ENCODE measurements around the gene CLRN3.

Gene CLRN3

DNA sequence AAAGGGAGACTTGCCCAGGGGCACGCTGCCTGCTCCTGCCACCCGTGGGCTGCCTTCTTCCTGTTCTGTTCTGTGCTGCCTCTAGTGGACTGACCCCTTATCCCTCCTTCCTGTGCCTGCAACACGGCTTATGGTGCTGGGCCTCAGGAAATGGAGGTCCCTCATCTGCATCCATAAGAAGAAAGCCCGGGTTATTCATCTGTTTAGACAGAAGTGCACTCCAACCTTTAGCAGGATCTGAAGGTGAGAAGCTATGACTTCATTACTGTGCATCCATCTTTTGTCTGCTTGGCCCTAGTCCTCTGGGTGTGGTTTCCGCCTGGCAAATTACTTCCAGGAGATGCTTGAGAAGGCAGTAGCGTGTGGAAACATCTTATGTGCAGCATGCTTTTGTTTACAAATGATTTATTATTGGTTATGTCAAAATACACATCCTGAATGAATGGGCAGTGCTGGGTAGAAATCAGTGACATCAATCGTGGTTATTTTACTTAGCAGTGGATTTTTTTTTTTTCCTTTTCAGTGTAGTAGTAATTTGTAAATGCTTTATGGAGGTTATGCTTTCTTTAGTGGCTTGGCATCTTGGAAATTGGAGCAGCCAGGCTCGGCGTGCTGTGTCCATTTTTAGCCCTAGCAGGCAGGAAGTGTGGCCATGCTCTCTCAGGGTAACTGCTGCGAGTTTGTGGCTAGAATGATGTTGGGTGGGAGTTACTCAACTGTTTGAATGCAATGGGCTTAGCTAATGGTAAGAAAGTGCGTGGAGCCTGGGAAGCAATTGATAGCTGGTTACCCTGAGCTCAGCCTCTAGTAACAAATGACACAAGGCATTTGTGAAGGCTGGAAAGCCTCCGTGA is 26.9 kb upstream of the CLRN3 start:
- no peak for DNase-seq (ENCODE audit: low read depth)

GRCh38 chr10:127918572-127918971 is 25.8 kb upstream of the CLRN3 start:
- no peak for DNase-seq (ENCODE audit: low read depth)

- DNase-seq (ENCODE audit: low read depth) = no peak
Observed at GRCh38 chr10:127916826-127917225, 24.1 kb upstream of the CLRN3 start.

DNA sequence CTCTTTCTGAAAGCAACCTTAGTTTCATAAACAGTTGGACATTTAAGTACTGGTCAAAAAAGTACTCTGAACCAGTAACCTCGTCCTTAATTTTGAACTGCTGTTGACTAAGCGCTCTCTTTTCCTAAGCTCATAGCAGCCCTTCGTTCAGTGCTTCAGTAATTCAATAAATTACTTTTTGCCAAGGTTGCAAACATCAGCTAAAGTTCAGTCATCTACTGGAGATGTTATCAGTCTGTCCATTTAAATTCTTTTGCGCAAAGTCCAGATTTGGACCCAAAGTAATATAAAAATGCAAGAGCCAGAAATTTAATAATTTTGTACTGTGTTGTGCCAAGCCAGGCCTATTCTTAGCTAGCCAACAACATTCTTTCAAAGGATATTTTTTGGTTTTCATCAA is 22.6 kb upstream of the CLRN3 start:
- DNase-seq (ENCODE audit: low read depth) = no peak

DNA sequence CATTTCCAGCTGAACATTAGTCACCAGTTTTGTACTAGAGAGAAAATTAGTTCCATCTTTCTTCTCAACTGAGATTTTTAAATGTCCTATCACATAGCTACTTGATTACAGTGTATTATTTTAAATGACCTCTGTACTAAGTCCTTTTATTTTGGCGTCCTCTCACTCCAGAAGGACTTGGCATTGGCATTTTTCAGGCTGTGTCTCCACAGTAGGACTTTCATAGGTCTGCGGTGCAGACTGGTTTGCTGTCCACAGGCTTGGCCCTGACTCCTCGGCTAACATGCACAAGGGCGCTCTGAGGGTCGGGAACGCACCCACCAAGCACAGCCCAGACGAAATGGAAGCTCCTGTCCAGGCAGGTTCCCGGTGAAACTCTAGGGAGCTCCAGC is 20.6 kb upstream of the CLRN3 start:
- DNase-seq (ENCODE audit: low read depth) = no peak

GRCh38 chr10:127912607-127913367 is 20.0 kb upstream of the CLRN3 start:
- no peak for DNase-seq (ENCODE audit: low read depth)

GRCh38 chr10:127911867-127912257 is 19.1 kb upstream of the CLRN3 start:
- DNase-seq (ENCODE audit: low read depth) = no peak

DNA sequence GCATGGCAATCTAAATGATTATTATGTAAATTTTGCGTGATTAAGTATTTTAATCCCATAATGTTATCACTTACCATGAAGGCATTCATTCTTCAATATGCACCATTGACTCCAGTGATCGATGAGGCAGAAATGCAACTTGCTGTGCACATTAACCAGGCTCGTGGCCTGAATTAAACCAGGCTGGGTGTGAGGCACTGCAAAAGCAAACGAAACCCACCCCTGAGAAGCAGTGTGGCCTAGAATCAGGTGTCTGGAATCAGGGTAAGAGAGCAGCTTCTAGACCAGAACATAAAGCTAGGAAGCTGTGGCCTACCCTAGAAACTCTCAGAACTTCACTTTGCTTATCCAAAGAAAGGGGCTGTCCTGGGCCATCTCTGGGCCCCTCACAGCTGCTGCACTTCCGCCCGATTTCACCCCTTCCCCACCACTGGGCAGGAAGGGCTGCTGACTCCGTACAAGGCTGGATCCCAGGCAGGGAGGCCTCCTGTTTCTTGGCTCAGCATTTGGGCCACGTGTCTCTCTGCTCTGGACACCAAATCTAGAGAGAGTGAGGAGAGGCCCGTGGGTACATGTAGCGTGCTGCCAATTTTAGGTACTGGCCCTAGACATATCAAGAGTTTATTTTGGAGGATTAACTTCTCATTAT is 18.6 kb upstream of the CLRN3 start:
- no peak for DNase-seq (ENCODE audit: low read depth)

- no peak for DNase-seq (ENCODE audit: low read depth)
Observed at GRCh38 chr10:127910464-127910770, 17.7 kb upstream of the CLRN3 start.

DNA sequence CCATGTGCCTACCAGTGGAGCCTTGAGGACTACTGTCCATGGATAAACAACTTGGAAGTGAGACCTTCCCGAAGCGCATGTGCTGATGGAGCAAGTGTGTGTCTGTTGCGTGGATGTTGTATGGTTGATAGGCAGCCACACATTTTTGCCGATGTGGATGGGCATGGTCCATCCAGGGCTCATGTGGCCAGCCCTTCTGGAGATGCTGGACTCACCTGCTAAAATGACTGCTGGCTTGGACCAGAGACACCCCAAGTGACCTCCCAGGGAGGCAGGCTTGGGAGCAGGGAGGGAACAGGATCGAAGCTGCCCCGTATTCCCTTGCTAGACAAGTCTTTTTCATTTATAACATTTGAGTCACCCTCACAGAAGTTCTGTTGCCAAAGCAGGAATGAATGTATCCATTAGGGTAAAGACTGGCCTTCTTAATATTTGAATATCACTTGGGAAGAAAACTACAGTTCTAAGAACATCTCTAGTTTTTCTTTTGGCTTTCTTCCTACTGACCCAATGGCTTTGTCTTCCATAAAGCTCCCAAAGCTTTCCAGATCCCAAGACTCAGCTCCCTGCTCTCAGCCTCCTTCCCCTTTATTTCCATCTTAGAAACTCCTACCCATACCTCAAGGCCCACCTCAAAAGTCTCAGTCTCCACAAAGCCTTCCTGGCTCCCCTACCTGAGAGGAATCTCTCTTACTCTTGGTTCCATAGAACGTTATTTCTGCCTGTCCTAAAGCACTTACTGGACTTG is 17.1 kb upstream of the CLRN3 start:
- no peak for DNase-seq (ENCODE audit: low read depth)

DNA sequence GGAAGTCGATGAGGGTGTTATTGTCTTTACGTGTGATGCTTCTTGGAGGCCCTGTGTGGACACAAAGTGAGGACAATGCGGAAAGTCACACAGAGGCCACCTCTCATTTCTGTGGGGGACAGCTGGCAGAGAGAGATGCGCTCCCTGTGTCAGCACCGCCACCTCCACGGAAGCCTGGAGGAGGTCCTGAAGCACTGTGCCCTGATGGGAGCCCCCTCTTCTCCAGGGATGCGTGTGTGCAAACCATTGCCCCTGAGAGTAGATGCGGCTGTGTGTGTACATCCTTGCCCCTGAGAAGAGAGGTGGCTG is 16.2 kb upstream of the CLRN3 start:
- no peak for DNase-seq (ENCODE audit: low read depth)

GRCh38 chr10:127908106-127908958 is 15.6 kb upstream of the CLRN3 start:
- no peak for DNase-seq (ENCODE audit: low read depth)

DNA sequence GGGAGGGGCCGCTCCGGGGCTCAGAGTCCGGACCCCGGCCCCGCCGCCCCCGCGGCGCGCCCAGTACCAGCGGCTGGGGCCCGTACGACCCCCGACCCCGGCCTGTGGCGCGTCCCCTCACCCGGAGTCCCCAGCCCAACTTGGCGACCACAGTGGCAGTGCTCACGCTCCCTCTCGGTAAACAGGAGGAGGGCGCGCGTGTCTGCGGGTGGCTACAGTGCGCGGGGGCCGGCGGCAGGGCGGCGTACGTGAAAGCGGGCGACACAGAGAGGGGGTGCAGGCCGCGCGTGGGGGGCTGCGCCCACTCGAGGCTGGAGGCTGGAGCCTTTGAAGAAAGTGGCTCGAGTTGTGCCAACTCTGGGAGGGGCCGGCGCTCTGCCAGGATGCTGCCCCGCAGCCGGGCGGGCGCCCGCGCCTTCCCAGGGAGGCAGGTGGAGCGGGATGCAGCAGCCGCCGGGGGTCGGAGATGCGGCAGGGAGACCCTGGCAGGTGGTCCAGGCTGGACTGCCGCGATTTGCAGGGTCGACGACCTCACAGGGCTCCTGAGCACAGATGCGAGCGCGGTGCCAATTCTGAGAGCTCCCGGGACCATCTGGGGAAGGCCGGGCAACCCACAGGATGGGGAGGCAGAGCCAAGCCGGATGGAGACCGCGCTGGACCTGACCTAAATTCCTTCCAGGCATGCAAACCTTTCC is 14.8 kb upstream of the CLRN3 start:
- no peak for DNase-seq (ENCODE audit: low read depth)

DNA sequence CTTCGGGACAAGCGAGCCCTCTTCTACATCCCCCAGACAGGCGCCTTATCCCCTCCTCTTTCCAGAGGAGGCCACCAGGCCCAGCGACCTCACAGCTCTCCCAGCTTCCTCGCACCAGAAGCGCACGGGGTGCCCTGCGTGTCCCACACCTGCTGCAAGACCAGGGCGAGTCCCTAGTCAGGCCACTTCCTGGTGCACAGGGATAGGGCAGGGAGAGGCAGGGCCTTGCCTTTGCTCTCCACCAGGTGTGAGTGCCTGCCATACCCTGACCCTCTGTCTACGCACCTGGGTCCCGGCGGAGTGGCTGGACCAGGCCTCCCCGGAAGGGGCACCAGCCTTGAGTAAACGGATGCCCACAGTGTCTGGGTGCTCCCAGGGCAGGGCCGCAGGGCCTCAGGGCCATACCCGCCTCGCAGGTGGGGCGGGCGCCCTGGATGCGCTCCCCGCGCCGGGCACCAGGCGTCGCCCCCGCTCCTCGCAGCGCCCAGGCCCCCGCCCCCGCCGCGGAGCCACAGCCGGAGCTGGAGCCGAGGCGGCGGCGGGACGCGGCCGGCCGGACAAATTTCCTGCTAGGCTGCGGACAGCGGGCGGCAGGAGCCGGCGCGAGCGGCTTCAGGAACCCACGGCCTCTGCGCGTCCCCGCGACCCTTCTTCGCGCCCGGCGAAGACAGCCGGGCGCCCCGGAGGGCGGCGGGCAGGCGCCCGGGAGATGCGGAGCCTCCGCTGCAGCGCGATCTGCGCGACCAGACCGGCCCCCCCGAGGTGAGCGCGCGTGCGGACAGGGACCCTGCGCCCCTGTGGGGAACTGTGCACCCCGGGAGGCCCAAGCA is 14.0 kb upstream of the CLRN3 start, which contains the start of gene PTPRE:
TSS of gene PTPRE (plus strand) at position 556 of the 830 bp plus-strand sequence. CDS start 133,779 bp downstream, outside the sequence.
- DNase-seq (ENCODE audit: low read depth) = peak; percentile 69

GRCh38 chr10:127905848-127906261 is 13.1 kb upstream of the CLRN3 start:
- DNase-seq (ENCODE audit: low read depth) = no peak

DNA sequence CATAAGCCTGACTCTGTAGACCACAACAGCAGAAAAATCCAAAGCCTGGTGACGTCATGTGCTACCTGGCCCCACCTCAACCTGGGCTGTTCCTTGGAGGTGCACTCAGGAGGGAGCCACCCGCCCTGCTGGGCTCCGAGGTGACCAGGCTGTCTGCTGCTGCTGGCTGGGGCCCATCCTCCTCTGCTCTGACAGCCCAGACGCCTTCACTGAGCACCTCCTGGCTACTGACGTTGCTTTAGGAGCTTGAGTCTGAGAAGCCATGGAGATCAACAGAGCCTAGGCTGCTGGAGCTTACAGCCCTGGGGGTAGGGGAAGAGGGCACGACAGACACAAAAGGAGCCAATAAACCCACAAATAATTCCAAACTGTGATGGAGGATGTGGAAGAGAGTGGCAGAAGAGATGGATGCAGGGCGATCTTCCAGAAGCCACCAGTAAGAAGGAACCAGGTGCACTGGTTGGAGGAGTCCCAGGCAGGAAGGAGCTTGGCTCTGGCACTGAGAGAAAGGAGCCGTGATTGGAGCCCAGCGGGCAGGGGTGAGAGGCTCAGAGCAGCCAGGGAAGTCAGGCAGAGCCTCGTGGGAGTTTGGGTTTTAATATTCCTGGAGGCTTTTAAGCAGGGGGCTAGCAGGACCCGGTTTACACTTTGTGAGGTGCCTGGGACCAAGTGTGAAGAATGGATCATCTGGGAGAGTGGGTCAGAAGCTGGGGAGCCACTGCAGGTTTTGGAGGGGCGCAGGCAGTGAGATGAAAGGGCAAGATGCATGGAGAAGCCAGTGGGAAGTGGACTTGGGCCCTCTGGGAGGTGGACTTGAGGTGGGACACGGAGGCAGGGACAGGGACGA is 12.5 kb upstream of the CLRN3 start:
- no peak for DNase-seq (ENCODE audit: low read depth)

GRCh38 chr10:127904311-127905000 is 11.7 kb upstream of the CLRN3 start:
- DNase-seq (ENCODE audit: low read depth) = no peak

GRCh38 chr10:127903789-127904188 is 11.0 kb upstream of the CLRN3 start:
- no peak for DNase-seq (ENCODE audit: low read depth)

Measured in activated T-cell treated with anti-CD3 and anti-CD28 coated beads for 24 hours (primary cell).